Measurements from ENCODE around the gene PDIA5. TPM values are rescaled to one million over a fixed set of nuclear protein-coding genes. Genes with fewer than 3 reads are reported as not detected.

Gene PDIA5
- total RNA-seq, 4 donors from 2014 or later = 5.3 to 9.2 (median 7.2) TPM

GRCh38 chr3:123100193-123100776, 33.5 kb downstream of the PDIA5 start:
- Histone ChIP-seq H3K36me3 (peaks cover 42% of the 10 kb centered on the region), H3K4me3 (no peak overlapping the region), H3K27ac (no peak overlapping the region), H3K9me3 (no peaks in the 10 kb centered on the region), H3K27me3 (no peaks in the 10 kb centered on the region), H3K4me1 (peaks cover 14% of the 10 kb centered on the region)
- 93% methylated on average over 8 of the region's 8 CpGs for WGBS
- DNase-seq (ENCODE audit: low spot score in 2 of 2) = no peak
- TF ChIP-seq POLR2A (IDR thresholded peaks at IDR 0.05) (no peak), POLR2AphosphoS5 (IDR thresholded peaks at IDR 0.05) (no peak), EP300 (IDR thresholded peaks at IDR 0.05) (no peak)
- TF ChIP-seq, protein P1, sequence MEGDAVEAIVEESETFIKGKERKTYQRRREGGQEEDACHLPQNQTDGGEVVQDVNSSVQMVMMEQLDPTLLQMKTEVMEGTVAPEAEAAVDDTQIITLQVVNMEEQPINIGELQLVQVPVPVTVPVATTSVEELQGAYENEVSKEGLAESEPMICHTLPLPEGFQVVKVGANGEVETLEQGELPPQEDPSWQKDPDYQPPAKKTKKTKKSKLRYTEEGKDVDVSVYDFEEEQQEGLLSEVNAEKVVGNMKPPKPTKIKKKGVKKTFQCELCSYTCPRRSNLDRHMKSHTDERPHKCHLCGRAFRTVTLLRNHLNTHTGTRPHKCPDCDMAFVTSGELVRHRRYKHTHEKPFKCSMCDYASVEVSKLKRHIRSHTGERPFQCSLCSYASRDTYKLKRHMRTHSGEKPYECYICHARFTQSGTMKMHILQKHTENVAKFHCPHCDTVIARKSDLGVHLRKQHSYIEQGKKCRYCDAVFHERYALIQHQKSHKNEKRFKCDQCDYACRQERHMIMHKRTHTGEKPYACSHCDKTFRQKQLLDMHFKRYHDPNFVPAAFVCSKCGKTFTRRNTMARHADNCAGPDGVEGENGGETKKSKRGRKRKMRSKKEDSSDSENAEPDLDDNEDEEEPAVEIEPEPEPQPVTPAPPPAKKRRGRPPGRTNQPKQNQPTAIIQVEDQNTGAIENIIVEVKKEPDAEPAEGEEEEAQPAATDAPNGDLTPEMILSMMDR (IDR thresholded peaks at IDR 0.05) = no peak

DNA sequence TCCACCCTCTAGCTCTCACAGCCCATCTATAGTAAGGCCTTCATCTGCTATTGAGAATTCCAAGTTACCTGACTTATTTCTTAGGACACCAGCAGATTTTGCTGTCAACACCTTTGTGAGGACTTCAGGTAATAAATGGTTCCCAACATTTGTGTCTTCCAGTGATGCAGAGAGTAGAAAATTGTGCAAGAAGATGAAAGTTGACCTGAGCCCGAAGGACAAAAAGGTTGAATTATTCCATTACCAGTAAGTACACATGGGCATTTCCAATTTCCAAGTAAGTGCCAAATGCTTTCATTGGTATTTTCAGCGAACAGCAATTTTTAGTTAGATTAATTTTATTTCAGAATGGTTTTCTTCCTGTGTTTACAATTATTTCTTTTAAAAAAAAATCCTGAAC, 35.4 kb downstream of the PDIA5 start:
- no peak for TF ChIP-seq POLR2AphosphoS5 (IDR thresholded peaks at IDR 0.05)
- TF ChIP-seq, protein P1 (IDR thresholded peaks at IDR 0.05) = no peak
- TF ChIP-seq EP300 (IDR thresholded peaks at IDR 0.05) = no peak
- TF ChIP-seq POLR2A (IDR thresholded peaks at IDR 0.05) = no peak
- H3K9me3 ChIP-seq = no peaks in the 10 kb centered on the region
- peaks cover 55% of the 10 kb centered on the region for H3K36me3 ChIP-seq
- H3K4me3 ChIP-seq = no peak overlapping the region
- no peaks in the 10 kb centered on the region for H3K27me3 ChIP-seq
- H3K4me1 ChIP-seq = peaks cover 6% of the 10 kb centered on the region
- DNase-seq (ENCODE audit: low spot score in 2 of 2) = no peak
- WGBS = 95% methylated on average over 2 of the region's 2 CpGs
- H3K27ac ChIP-seq = no peak overlapping the region

DNA sequence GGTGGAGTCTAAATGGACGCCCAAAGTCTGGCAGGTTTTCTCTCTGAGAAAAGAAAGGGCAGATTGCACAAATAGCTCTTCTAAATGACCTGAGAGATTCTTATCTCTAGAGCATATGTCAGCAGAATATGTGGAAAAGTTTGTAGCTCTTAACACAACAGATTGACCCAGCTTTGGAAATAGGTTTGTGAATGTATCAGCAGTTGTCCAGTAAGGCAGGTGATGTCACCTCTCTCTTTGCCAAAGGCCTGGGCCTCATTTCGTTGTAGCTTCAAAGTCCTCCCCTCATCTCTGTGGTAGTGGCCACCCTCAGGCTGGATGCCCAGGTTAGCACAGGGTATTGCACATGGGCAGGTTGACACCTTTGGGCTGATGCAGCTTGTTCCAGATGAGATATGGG, 36.0 kb downstream of the PDIA5 start:
- peaks cover 6% of the 10 kb centered on the region for H3K4me1 ChIP-seq
- H3K27ac ChIP-seq = no peak overlapping the region
- TF ChIP-seq, protein P1 (IDR thresholded peaks at IDR 0.05) = no peak
- TF ChIP-seq POLR2A (IDR thresholded peaks at IDR 0.05) (no peak), EP300 (IDR thresholded peaks at IDR 0.05) (no peak), POLR2AphosphoS5 (IDR thresholded peaks at IDR 0.05) (no peak)
- no peak overlapping the region for H3K4me3 ChIP-seq
- no peaks in the 10 kb centered on the region for H3K9me3 ChIP-seq
- no peak for DNase-seq (ENCODE audit: low spot score in 2 of 2)
- 88% methylated on average over 2 of the region's 2 CpGs for WGBS
- no peaks in the 10 kb centered on the region for H3K27me3 ChIP-seq
- peaks cover 55% of the 10 kb centered on the region for H3K36me3 ChIP-seq

DNA sequence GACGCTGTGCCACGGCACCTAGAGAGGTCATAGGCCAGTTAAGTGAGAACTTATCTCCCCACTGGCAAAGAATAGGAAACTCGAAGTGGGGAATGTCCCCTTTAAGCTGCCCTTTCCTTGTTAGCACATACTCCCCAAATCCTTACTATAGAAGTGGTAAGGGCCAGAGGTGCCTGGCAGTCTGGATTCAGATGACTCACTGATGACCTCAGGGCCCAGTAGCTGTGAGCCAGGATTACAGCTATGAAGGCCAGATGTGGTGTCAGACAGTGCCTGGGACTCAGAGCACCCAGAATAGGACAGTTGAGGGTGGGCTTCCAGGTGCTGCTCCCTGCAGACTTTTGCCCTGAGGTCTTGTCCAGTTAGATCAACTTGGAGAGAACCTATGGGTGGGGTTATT, 37.7 kb downstream of the PDIA5 start:
- peak in 1 of 2 donors; percentile 56 for DNase-seq (ENCODE audit: low spot score in 2 of 2)

More for the DNA sequence above, 37.7 kb downstream of the PDIA5 start:
- peaks cover 59% of the 10 kb centered on the region for H3K36me3 ChIP-seq
- H3K4me1 ChIP-seq = no peaks in the 10 kb centered on the region
- H3K4me3 ChIP-seq = no peak overlapping the region
- TF ChIP-seq POLR2A (IDR thresholded peaks at IDR 0.05) = no peak
- no peak for TF ChIP-seq EP300 (IDR thresholded peaks at IDR 0.05)
- TF ChIP-seq, protein P1 (IDR thresholded peaks at IDR 0.05) = no peak
- 60% methylated on average over 1 of the region's 3 CpGs for WGBS
- H3K9me3 ChIP-seq = no peaks in the 10 kb centered on the region
- no peak overlapping the region for H3K27ac ChIP-seq
- no peaks in the 10 kb centered on the region for H3K27me3 ChIP-seq
